Stimulated activated CD8-positive, alpha-beta memory T cell treated with anti-CD3 and anti-CD28 coated beads, Interleukin-2, amount 100 ng/mL, for 48 hours (primary cell): ENCODE data around the gene EFHB.
"Not testable (repeated sequence)": the region's sequence is repeated elsewhere in the genome, so short reads cannot be mapped to it uniquely, and the experiment has no call there.

Experiments
- DNase-seq, 2 donors: peaks; one replicate each; pipeline ENCODE4 v3.0.0-alpha.2; 2020; ENCODE audit warnings: low read depth in 2 of 2

The EFHB gene

DNA sequence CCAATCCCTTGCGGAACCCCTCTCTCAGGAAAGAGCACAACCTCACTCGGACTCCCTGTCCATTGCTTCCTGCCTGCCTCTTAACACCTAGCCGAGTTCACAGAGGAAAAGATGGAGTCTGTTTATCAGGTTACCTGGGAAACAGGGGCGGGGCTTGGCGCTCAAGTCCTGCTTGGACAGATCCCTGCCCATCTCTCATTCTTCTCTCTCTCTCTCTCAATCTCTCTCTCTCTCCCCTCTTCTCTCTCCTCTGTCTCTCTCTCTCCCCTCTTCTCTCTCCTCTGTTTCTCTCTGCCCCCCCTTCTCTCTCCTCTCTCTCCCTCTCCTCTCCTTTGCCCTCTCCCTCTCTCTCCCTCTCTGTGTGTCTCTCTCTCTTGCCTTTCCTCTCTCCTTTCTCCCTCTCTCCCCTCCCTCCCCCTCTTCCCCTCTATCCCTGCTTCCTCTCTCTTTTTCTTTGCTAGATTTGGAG, at the start of gene EFHB:
TSS of gene EFHB (minus strand) at position 120 of the 469 bp plus-strand sequence. CDS start 199 bp downstream, outside the sequence.
- no peak for DNase-seq

DNA sequence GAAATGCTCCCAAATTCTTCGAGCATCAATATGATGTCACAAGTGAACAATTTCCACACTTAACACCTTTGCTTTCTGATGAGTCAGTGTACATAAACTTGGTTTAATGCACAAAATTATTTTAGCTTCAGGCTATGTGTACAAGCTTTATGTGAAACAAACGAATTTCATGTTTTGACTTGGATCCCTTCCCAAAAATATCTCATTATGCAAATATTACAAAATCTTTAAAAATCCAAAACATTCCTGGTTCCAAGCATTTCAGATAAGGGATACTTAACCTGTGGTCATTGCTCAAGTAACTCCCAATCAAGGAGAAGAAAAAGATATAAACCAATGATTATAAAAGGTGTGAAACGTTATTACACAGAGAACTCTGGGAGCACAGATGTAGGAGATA, 38.0 kb upstream of the EFHB start:
- no peak for DNase-seq

DNA sequence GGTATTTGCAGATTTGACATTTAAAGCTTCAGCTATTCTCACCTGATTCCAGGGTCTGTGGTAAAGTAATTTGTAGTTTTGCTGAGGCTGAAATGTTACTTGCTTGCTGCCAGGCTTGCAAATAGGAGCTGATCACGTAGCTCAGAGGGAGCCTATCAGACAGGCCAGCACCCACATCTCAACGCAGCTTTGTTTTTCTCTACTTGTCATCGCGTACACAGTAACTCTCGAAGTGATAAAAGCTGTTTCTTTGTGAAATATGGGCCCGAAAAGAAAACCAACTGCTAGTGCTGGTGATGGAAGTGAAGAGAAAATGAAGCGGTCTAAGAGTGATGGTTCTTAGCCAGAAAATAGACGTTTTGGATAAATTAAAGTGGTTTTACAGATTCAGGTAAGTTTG, 36.3 kb upstream of the EFHB start:
- DNase-seq, result no peak

DNA sequence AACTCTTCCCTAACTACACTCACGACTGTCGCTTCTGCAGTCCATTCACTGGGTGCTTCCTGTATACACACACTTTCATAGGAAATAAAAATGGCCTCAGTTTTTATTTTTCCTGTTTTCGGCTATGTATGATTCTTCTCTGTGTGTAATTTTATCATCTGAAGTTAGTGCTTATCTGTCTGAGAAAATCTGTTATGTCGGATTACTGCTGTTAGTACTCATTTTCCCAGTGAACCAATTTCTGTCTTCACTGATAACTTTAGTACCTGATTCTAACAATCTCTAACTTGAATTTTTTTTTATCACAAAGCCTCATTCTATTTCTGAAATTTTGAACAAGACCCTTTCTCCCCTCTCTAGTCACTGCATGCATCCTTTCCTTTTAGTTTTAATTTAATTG, 33.8 kb upstream of the EFHB start:
- DNase-seq, result no peak

DNA sequence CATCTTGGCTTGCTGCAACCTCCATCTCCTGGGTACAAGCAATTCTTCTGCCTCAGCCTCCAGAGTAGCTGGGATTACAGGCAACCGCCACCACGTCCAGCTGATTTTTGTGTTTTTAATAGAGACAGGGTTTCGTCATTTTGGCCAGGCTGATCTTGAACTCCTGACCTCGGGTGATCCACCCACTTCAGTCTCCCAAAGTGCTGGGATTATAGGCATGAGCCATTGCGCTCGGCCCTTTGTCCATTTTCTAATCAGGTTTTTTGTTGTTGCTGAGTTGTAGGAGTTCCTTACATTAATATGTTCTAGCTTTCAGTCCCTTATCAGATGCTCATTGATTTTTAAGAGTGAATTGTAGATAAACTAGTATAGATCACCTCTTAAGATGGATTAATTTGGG, 33.2 kb upstream of the EFHB start:
- DNase-seq, result no peak

GRCh38 chr3:19961960-19962359, 27.9 kb upstream of the EFHB start:
- no peak for DNase-seq

DNA sequence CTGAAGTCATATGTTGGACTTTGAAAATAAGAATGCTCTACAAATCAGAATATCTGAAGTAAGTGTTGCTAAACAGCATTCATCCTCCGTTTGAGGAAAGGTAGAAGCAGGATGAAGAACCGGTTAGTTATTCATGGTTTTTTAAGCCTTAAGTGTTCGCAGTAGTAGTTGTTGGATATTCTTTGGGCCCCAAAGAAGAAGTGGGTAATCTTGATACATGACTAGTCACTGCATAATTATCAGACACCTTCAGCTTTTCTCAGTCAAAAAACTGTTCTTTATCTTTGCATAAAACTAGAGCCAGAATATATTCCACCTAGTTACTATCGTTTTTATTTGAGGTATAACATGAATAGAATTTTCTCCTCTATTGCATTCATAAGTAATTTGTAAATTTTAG, 26.7 kb upstream of the EFHB start:
- no peak for DNase-seq

DNA sequence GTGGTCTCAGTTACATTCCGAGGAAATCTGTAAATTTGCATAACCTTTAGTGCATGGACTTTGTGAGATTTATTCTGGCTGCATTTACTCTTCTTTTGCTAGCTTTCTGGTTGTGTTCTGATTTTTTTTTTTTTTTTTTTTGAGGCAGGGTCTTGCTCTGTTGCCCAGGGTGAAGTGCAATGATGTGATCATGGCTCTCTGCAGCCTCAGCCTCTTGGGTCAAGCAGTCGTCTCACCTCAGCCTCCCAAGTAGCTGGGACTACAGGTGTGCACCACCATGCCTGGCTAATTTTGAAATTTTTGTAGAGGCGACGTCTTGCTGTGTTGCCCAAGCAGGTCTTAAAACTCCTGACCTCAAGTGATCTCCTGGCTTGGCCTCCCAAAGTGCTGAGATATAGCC, 25.5 kb upstream of the EFHB start:
- DNase-seq, result no peak

- not testable (repeated sequence) for DNase-seq
Measured at GRCh38 chr3:19957354-19957753, 23.3 kb upstream of the EFHB start.

- DNase-seq, result no peak
Measured at GRCh38 chr3:19954676-19955075, 20.7 kb upstream of the EFHB start.

DNA sequence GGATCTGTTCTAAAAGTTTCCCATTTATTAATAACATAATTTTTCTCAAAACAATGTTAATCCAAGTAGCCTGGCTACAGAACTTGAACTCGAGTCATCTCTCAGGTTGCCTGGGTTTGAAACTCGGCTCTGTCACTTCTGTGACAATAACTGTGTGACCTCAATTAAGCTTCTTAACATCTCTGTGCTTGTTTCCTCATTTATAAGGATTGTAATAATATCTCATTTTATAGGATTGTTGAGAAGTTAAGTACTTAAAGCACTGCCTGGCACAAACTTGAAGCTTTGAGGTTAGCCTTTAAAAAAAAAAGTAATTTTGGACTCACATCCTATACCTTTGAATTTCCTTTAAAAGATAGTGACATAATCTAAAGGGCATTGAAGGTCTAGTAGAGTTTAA, 16.3 kb upstream of the EFHB start:
- DNase-seq, result no peak

DNA sequence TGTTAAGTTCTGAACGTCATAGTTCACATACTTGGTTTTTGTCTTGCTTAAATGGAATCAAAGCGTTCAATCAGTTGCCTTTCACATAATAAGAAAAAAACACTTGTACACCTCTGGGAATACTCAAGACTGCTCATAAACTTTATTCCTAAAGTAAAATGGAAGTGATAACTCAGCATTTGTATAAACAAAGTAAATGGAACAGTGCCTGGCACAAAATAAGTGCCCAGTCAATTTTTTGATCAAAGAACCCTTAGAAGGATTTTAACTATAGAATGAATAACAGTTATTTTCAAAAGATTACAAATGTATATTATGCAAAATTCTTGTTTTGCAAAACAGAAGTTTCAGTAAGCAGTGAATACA, 14.2 kb upstream of the EFHB start:
- no peak for DNase-seq

- DNase-seq, result peak in 1 of 2 donors; percentile 30
Measured at GRCh38 chr3:19947549-19948225, 13.7 kb upstream of the EFHB start.

DNA sequence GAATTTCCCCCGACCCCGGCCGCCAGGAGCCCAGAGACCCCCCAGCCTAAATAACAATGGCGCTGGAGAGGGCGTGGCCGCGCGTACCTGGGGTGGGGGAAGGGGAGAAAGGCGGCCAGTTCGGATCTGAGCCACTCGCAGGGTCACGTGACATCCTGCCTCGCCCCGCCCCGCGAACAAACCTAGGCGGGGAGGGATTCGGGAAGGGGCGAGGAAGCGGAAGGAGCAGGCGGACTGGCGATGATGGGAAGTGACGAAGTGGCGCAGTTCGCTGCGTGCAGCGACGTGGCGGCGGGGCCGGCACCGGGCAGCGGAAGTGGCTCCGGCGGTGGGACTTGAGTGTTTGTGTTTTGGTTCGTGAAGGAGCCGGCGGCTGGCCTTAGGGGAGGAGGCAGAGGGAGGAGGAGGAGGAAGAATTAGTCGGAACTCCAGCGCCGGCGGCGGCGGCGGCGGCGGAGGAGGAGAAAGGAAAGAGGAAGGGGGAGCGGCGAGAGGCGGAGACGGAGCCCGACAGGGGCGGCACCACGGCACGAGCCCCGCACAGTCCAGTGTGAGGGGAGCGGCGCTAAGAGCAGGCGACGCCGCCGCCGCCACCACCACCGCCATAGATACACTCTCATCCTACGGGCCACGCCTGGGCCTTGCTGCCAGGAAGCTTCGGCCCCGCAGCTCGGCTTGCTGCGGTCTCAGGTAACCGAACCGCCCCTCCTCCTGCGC, 13.0 kb upstream of the EFHB start, which contains the start of gene RAB5A:
TSS of gene RAB5A (plus strand) at position 266 of the 717 bp plus-strand sequence. CDS start 3,802 bp downstream, outside the sequence.
- peak; percentile 94 for DNase-seq

DNA sequence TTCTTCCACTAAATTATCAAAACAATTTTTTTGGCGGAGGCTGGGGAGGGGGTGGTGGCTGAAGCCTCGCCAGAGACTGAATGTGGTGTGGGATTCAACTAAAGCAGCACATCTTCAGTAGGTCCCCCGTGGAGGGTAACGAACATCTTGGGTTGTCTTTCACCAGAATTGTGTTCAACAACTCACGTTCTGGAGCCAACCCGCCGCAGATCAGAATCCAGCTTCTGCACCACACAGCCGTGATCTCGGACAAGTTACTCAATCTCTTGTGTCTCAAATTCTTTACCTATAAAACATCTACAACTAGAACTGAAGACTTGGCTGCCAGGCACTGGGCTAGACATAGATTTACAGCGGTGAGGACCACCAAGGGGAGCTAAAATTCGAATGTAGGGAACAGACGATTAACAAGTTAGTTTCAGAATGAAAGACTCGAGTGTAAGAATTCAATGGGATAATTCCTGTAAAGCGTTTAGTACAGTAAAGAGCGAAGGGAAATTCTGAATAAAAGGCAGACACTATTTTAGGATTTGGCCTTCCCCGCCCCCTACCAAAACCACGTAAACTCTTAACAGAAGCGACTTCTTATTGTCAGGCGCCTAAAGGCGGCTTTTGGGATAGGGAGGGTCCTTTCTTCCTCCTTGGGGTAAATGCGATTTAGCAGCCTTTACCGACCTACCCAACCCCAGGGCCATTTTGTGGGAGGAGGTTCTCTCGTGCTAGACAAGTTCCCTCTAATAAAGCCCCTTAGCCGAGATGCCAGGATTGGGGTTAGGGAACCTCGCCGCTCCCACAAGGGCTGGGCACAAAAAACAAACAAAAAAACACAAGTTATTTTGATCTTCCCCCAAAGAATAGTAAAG, 12.2 kb upstream of the EFHB start:
- no peak for DNase-seq

DNA sequence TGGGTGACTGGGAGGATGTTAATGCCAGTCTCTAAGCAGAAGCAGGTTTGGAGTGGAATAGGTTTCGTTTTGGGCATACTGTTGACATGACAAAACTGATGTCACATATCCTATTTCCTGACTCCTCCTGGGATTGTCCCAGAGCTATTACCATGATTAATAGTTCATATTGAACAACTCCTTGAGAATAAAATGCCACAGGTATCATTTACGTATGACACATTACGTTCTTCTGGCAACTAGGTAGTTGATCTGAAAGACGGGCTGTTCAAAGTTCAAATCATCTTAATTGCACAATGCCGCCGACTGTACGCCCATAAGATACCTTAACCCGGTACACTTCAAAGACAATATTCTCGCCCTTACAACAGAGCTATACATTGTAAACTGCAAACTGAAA, 11.5 kb upstream of the EFHB start:
- DNase-seq, result no peak

DNA sequence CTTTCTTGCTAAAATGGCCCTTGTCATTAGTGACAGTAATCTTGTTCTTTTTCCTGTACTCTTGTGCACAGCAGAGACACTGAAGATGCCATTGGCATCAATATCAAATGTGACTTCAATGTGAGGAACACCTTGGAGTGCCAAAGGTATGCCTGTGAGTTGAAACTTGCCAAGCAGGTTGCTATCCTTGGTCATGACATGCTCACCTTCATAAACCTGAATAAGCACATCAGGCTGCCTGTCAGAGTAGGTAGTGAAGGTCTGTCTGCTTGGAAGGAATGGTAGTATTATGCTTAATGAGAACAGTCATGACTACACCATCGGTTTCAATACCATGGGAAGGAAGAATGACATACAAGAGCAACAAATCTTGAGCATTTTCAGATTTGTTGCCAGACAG, 6.6 kb upstream of the EFHB start:
- no peak for DNase-seq

DNA sequence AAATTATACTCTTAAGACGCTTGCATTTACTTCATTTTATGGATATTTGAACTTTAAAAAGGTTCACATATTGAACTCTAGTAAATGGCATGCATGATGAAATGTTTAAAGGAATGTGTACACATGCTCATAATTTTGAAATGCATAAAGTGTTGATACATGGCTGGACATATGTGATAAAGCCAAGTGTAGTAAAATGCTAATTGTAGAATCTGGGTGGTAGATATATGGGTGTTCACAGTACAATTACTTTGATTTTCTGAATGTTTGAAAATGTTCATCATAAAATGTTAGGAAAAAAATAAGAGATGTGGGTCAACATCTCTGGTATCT, 4.2 kb upstream of the EFHB start:
- no peak for DNase-seq

GRCh38 chr3:19937459-19938294, 3.7 kb upstream of the EFHB start:
- DNase-seq, result no peak

DNA sequence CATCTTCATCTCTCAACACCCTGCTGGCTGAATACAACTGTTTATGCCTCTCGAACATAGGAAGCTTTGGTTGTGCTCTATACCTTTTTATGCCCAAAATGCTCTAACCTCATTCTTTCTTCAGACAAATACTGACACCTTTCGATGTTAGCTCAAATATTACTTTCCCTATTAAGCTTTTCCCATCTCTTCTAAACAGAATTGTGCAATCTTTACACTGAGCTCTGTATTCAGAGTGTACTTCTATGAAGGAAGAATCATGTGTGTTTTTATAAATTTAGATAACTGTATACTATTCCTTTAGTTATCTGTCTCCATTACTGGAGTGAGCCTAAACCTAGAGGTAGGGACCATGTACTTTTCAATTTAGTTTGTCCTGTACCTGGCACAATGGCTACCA, 1.6 kb downstream of the EFHB start:
- no peak for DNase-seq

GRCh38 chr3:19931767-19932188, 2.2 kb downstream of the EFHB start:
- no peak for DNase-seq
